Stimulated activated CD4-positive, alpha-beta T cell treated with anti-CD3 and anti-CD28 coated beads, Interleukin-1b, Interleukin-23, amount 100 ng/mL, for 24 hours (primary cell): ENCODE data around the gene NR2E1.

Source experiments
- DNase-seq, 4 experiments: peaks; one replicate each; pipeline ENCODE4 v3.0.0-alpha.2; 2020; ENCODE audit warnings: low read depth in 4 of 4, low spot score in 1 of 4

Gene NR2E1

DNA sequence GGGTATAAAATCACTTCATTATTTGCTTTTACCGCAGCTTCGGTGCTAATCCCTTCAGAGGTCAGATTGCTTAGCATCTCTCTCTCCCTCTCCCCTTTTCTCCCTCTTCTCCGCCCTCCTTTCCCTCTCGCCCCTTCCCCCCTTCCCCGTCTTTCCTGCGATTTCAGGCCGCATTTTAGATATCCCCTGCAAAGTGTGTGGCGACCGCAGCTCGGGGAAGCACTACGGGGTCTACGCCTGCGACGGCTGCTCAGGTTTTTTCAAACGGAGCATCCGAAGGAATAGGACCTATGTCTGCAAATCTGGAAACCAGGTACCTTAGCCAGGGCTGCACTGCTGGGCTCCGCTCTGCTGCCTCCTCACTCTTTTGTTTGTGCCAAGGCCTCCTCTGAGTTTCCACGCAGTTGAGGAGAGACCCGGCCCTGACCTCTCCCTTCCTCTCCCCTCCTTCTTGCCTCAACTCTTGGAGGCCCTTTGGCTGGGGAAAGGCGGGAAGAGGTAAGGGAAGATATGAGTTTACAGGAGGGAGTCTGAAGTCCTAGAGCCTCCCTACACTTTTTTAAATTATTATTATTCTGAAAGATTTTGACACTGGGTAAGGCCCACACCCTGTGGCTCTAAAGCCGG is 5.6 kb downstream of the NR2E1 start:
- DNase-seq, result no peak

GRCh38 chr6:108171918-108172516 is 6.2 kb downstream of the NR2E1 start:
- no peak for DNase-seq

DNA sequence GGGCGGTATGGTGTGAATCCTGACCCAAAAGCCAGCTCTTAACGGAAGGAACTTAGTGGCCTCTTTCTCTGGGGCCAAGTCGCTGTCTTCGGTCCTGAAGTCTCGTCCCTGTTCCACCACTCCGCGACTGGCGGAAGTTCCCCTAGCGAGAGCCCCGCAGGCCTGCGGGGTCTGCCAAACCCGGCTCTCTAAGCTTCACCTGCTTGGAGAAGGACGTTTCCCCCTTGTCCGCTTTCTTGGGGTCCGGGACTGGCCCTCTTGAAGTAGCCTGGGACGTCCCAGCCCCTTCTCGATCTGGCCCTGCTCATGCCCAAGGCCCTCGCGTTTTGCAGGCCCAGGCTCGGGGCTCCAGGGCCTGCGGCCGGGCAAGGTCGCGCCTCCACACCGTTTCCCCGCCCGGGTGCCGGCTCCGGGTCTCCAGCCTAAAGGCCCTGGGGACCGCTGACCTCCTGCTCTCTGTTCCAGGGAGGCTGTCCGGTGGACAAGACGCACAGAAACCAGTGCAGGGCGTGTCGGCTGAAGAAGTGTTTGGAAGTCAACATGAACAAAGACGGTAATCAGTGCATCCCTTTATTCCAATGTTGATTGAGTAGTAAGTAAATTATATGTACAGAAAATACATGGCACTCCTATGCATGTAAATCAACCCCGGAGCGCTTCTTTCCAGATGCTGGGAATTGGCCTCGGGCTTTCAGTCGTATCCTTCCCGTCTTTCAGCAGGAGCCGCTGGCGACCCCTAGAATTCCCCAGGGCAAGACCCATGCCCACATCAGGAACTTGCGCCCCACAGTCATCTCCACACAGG is 8.8 kb downstream of the NR2E1 start:
- DNase-seq, result no peak

- DNase-seq, result no peak
Measured at GRCh38 chr6:108175176-108175591, 9.4 kb downstream of the NR2E1 start.

DNA sequence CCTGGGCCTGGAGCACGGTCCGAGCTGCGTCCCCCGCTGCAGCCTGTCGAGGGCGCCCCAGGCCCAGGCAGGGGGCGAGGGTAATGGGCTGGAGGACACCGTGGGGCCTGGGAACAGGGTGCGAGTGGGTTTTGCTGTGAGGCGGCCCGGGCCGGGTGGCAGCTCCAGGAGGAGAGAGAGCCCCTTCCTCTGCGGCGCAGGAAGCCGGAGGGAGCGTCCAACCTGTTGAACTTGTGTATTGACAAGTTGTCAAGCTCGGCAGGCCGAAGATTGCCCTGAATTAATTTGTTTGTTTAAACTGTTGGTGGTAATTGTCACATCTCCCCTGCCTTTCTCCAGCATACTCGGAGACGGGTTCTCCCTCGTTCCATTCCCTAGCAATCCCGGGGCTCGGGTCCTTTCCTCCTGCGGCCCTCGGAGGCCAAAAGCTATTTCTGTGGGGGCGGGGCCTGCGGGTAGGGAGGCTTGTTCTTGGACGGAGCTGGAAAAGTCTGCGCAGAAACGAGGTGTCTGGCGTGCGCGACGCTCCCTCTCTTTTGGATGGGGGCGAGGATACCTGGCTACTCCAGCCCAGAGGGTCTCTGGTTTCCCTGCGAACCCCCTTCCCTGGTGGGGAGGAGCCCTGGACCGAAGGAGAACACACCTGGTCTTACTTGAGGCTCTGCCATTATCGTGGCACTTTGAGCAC is 9.9 kb downstream of the NR2E1 start:
- no peak for DNase-seq

GRCh38 chr6:108176281-108177089 is 10.7 kb downstream of the NR2E1 start:
- no peak for DNase-seq

DNA sequence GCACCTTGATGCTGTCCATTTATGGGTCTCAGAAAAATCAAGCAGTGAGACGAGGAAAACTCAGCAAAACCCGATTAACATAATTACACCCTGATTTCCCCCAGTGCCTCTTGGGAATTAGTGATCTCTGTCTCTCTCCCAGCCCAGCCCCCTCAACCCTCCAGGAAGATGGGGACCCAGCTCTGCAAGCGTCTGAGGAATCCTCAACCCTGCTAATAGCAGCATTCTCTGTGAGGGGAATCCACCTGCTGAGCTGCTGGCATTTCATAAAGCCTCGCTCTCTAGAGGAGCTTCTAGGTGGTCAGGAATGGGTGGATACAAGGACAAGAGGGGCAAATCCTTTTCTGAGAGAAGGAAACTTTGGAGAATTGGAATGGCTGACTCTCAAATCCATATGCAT is 13.9 kb downstream of the NR2E1 start:
- DNase-seq, result no peak

DNA sequence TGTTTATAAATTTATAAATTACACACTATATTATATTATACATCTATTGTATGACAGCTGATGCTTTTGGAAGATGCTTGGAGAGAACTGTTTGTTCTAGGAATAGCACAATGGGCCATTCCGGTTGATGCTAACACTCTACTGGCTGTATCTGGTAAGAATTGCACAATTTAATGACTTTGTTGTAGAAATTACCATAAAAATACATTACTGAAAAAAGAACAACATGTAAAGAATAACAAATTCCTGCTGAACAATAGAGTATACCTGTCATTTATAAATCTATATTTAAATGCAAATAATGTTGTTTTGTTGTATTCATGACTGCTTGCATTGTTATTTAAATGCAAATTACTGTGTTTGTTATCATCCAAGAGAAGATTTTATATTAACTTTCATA is 14.4 kb downstream of the NR2E1 start:
- no peak for DNase-seq

- no peak for DNase-seq
Measured at GRCh38 chr6:108180776-108181175, 15.0 kb downstream of the NR2E1 start.

GRCh38 chr6:108186226-108186625 is 20.4 kb downstream of the NR2E1 start:
- DNase-seq, result no peak

DNA sequence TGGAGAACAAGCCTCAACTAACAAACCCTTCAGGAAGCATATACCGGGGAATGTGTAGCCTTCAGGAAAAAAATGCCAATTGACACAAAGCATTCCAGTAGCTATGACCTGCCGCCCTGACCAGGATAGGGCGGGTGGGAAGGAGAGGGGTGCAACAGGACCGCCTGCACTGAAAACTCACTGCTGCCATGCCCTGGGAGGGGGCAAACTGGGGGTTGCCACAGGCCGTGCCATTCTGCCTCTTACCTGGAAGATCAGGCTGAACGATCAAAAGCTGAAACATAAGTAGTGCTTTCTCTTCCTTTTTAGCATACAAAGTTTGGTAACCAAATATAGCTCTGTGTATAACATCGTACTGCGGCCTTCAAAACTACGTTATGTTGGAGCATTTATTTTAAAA is 21.7 kb downstream of the NR2E1 start:
- DNase-seq, result no peak

DNA sequence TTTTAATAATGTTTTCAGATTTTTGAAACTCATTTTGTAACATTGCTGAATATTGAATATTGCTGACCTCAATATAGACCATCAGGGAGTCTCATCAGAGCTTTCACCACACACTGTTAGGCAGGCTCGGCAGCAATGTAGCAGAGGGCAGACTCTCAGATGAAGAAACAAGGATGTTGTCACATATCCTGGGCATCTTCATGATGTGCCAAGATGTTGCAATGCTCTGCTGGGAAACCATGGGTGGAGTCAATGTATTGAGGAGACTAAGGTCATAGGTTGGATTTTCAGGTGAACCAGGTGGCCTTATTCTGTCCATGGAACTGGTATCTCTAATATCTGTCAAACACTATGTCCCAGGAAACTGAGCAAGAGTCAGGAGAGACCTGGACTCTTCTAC is 27.3 kb downstream of the NR2E1 start:
- DNase-seq, result no peak

DNA sequence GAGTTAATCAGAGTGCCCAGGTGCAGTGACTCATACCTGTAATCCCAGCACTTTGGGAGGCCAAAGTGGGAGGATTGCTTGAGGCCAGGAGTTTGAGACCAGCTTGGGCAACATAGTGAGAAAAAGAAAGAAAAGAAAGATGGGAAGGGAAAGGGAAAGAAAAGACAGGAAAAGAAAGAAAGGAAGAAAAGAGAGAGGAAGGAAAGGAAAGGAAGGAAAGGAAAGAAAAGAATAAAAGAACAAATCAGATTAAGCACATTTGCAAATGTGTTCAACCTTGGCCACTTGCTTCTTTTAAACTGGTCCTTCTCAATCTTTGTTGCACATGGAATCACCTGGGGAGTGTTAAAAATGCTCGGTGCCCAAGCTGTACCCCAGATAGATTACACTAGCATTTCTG is 28.0 kb downstream of the NR2E1 start:
- DNase-seq, result no peak

DNA sequence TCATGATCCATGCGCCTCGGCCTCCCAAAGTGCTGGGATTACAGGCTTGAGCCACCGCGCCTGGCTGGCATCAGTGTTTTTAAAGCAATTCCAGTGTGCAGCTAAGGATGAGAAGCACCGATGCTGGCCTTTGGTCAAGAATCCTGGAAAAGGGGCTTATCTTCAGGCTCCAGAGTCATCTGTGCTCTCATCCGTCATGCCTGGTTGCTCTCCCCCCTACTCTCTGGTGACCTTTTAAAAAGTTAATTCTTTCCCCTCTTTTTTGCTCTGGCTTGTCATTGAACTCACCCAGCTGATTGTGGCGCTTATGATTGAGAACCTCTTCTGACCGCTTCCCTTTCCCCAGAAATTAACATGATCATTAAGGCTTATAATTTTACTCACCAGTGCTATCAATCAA is 28.7 kb downstream of the NR2E1 start:
- DNase-seq, result no peak

- no peak for DNase-seq
Measured at GRCh38 chr6:108195209-108195608, 29.4 kb downstream of the NR2E1 start.

DNA sequence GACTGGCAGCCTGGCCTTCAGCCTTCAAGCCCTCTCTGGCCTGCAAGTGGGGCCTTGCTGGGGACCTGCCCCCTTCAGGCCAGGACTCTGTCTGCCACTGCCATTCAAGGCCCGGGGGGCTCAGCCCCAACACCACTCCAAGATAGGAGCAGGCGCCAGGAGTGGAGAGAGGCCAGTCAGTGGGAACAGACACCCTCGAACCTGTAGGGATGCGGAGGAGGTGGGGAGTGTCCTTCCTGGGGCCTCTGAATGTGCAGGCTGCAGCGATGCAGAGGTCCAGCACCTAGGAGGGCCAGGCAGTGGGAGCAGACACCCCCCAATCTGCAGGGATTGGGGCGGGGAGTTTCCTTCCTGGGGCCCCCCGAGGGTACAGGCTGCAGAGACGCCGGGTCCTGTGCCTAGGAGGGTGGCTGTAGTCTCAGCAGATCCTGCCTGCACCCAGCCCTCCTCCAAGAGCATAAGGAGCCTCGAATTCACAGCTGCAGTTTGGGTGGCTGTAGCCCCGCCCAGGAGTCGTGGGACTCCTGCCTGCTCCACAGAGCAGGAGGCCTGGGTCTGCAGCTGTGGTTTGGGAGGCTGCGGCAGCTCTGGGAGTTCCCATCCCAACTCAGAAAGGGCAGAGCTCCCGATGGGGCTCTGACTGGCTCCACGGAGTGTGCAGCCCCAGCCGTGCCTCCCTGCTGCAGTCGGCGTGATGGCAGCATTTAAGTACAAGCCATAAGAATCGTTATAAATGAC is 33.1 kb downstream of the NR2E1 start:
- no peak for DNase-seq

DNA sequence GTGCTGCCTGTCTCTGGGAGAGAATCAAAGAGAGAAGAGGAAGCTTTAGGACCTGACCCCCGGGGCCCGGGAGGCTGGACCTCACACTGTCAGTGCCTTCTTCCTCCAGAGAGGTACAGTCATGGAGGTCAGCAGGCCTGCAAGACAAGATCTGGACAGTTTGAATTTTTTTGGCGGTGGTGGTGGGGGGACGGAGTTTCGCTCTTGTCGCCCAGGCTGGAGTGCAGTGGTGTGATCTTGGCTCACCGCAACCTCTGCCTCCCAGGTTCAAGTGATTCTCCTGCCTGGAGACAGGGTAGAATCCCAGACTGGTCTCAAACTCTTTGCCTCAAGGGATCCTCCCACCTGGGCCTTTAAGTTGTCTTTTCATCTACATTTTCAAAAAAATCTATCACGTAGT is 34.4 kb downstream of the NR2E1 start:
- DNase-seq, result no peak

- DNase-seq, result no peak
Measured at GRCh38 chr6:108200631-108201030, 34.8 kb downstream of the NR2E1 start.

DNA sequence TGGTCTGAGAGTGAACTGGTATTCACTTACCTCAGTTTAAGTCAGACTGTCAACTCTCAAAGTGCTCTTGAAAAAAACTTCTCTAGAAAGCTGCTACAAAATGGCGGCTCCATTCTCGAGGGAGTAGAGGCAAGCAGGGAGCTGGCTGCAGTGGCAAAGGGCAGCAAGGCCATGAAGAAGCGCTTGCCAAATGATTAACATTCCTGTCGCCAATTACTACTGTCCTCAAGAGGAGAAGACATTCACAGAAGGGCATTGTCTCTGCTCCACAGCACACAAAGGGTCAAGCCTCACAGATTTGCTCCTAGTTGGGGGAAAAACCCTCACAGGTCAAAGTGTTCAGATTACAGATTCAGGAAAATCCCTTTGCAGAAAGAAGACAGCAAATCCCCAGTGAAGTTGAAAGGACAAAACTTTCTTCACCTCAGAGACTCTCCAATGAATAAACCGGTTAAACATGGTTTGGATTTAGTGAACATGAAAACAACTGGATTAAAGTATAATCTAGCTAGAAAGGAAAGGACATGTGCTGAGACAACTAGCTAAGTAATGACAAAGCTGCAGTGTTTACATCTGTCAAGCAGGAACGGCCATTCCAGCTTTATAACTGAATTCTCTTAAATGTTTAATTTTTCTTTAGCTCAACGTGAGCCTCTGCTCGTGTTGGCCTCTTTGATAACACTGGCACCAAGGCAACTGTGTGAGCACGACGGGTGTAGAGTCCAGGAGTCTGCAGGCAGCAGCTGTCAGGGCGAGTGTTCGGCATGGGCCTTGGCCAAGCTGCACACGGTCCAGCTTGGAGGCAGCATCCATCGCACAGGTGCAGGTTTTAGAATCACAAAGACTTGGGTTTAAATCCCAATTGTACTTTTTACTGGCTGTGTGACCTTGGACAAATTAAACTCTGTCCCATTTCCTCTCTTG is 37.6 kb downstream of the NR2E1 start:
- no peak for DNase-seq
